Lung (tissue), 12 donors: ENCODE results near the gene RALBP1. TPM values are rescaled to one million over a fixed set of nuclear protein-coding genes. Genes with fewer than 3 reads are reported as not detected.

ENCODE experiments used
- ATAC-seq: fragments of 200-7000 bp; cut with Tn5 transposase; one replicate; pipeline ENCODE4 v1.9.1; 2020; ENCODE audit warnings: moderate number of reproducible peaks; ENCODE audit not compliant: insufficient read depth, low FRiP score
- DNase-seq, 3 donors: peaks; one replicate each; pipeline ENCODE4 v3.0.0-alpha.2; 2013 to 2017
- H3K27ac ChIP-seq, 2 donors: one replicate each; pipeline ENCODE4 v1.5.1; 2013; ENCODE audit warnings: mild to moderate bottlenecking in 2 of 2, moderate library complexity in 2 of 2, control low read depth in 1 of 2, inconsistent platforms in 1 of 2, low read depth in 1 of 2, low read length in 1 of 2
- H3K27me3 ChIP-seq, 3 donors: one replicate each; pipeline ENCODE4 v1.5.1; 2013; ENCODE audit warnings: low read length in 2 of 3; ENCODE audit not compliant: control insufficient read depth in 3 of 3, insufficient read depth in 3 of 3
- H3K36me3 ChIP-seq, 4 donors: one replicate each; pipeline ENCODE4 v1.5.1; 2013; ENCODE audit warnings: low read length in 4 of 4, mild to moderate bottlenecking in 1 of 4, moderate library complexity in 1 of 4; ENCODE audit not compliant: control insufficient read depth in 4 of 4, insufficient read depth in 4 of 4
- H3K4me1 ChIP-seq, 5 donors: one replicate each; pipeline ENCODE4 v1.5.1; 2013; ENCODE audit warnings: low read length in 5 of 5, mild to moderate bottlenecking in 2 of 5, moderate library complexity in 1 of 5; ENCODE audit not compliant: control insufficient read depth in 5 of 5, insufficient read depth in 5 of 5
- H3K4me3 ChIP-seq: one replicate; pipeline ENCODE4 v1.5.1; 2013; ENCODE audit warnings: mild to moderate bottlenecking, control low read depth, moderate library complexity
- H3K9ac ChIP-seq, 2 donors: one replicate each; pipeline ENCODE4 v1.5.1; 2013; ENCODE audit warnings: low read length in 2 of 2, control low read depth in 1 of 2; ENCODE audit not compliant: insufficient read depth in 1 of 2
- H3K9me3 ChIP-seq, 4 donors: one replicate each; pipeline ENCODE4 v1.5.1; 2013; ENCODE audit warnings: low read length in 3 of 4, mild to moderate bottlenecking in 1 of 4, moderate library complexity in 1 of 4; ENCODE audit not compliant: control insufficient read depth in 4 of 4, insufficient read depth in 3 of 4
- WGBS, 2 donors: extraction: QIAGEN DNeasy Blood & Tissue Kit; methylation state at CpG; one replicate each; pipeline ENCODE4 v1.1.7; 2013; 5-methylcytosine and 5-hydroxymethylcytosine counted together
- polyA plus RNA-seq, 2 donors: library from polyadenylated mRNA; stranded (reverse); fragments of 200-250 nt; gene quantifications; one replicate each; pipeline ENCODE4 v1.2.1, GENCODE V29; 2013
- total RNA-seq, 2 donors: library from RNA; depleted of rRNA in 1 of 2; stranded (reverse); fragments of >200 nt in 1 of 2; gene quantifications; one replicate each; pipeline ENCODE4 v1.2.1, GENCODE V29; 2014 to 2021
- TF ChIP-seq, protein P1 (sequence below): IDR thresholded peaks from 2 replicates; pipeline ENCODE4 v1.5.1; 2012; ENCODE audit warnings: mild to moderate bottlenecking; ENCODE audit errors: control extremely low read depth, extremely low read depth
- donor health status: control.
- donor health status: control.
- donor health status: Bipolar disorder and iron deficiency.
- donor health status: healthy.
- donor health status: DM: yes; HTN: yes; CAD: no.

Gene RALBP1
- total and polyA plus RNA-seq, 4 donors = 19.8 to 58.2 (median 33.5) TPM

DNA sequence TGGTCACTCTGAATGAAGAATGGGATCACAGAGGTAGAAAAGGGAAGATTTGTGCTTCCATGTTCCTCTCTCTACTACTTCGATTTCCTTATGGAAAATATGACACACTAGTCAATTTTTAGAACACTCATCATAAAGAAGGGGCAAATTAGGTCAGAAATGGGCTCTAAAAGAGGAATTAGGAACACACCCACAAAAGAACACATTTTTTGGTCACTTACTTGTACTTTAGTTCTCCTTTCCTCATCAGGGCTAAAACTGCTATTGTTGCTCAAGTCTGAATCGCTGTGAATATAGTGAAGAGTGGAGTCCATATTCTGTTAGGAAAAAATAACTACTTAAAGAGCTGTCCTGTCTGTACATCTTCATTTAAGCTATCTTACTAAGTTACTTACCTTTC, 86.4 kb downstream of the RALBP1 start:
- no peak for ATAC-seq
- peaks cover 22 to 45% (median 38%) of the 10 kb centered on the region in 4 donors for H3K36me3 ChIP-seq

GRCh38 chr18:9562584-9562983, 87.3 kb downstream of the RALBP1 start:
- H3K4me3 ChIP-seq = no peak overlapping the region
- H3K9ac ChIP-seq = no peak overlapping the region
- peaks cover 0 to 5% (median 0%) of the 10 kb centered on the region in 5 donors for H3K4me1 ChIP-seq
- WGBS, 2 donors = 88 to 91% methylated on average over 4 of the region's 4 CpGs
- no peaks in the 10 kb centered on the region for H3K27me3 ChIP-seq
- ATAC-seq (no peak), DNase-seq (no peak)
- H3K36me3 ChIP-seq = peaks cover 25 to 42% (median 34%) of the 10 kb centered on the region in 4 donors
- no peaks in the 10 kb centered on the region for H3K9me3 ChIP-seq
- TF ChIP-seq, protein P1, sequence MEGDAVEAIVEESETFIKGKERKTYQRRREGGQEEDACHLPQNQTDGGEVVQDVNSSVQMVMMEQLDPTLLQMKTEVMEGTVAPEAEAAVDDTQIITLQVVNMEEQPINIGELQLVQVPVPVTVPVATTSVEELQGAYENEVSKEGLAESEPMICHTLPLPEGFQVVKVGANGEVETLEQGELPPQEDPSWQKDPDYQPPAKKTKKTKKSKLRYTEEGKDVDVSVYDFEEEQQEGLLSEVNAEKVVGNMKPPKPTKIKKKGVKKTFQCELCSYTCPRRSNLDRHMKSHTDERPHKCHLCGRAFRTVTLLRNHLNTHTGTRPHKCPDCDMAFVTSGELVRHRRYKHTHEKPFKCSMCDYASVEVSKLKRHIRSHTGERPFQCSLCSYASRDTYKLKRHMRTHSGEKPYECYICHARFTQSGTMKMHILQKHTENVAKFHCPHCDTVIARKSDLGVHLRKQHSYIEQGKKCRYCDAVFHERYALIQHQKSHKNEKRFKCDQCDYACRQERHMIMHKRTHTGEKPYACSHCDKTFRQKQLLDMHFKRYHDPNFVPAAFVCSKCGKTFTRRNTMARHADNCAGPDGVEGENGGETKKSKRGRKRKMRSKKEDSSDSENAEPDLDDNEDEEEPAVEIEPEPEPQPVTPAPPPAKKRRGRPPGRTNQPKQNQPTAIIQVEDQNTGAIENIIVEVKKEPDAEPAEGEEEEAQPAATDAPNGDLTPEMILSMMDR = no peak
- no peak overlapping the region for H3K27ac ChIP-seq

More for the DNA sequence above, 86.4 kb downstream of the RALBP1 start:
- Histone ChIP-seq H3K4me1 (peaks cover 0 to 5% (median 0%) of the 10 kb centered on the region in 5 donors), H3K4me3 (no peak overlapping the region), H3K9ac (no peak overlapping the region), H3K27me3 (no peaks in the 10 kb centered on the region), H3K27ac (no peak overlapping the region), H3K9me3 (no peaks in the 10 kb centered on the region)
- 73 to 79% methylated on average over 2 of the region's 2 CpGs for WGBS, 2 donors
- TF ChIP-seq, protein P1 = no peak
- no peak for DNase-seq

GRCh38 chr18:9563331-9563730, 88.0 kb downstream of the RALBP1 start:
- no peak overlapping the region for H3K9ac ChIP-seq
- peaks cover 20 to 46% (median 34%) of the 10 kb centered on the region in 4 donors for H3K36me3 ChIP-seq
- ATAC-seq (no peak), DNase-seq (no peak)
- WGBS, 2 donors = 64 to 82% methylated on average over 4 of the region's 4 CpGs
- TF ChIP-seq, protein P1 = no peak
- no peaks in the 10 kb centered on the region for H3K9me3 ChIP-seq
- peaks cover 0 to 5% (median 0%) of the 10 kb centered on the region in 5 donors for H3K4me1 ChIP-seq
- H3K27me3 ChIP-seq = no peaks in the 10 kb centered on the region
- H3K27ac ChIP-seq = no peak overlapping the region
- H3K4me3 ChIP-seq = no peak overlapping the region

DNA sequence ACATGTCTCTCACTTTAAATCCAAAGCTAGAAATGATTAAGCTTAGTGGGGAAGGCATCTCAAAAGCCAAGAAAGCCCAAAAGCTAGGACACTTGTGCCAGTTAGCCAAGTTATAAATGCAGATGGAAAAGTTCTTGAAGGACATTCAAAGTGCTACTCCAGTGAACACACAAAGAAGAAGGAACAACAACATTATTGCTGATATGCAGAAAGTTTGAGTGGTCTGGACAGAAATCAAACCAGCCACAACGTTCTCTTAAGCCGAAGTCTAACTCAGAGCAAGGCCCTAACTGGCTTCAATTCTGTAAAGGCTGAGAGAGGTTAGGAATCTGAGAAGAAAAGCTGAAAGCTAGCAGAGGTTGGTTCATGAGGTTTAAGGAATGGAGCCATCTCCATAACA, 90.1 kb downstream of the RALBP1 start:
- ATAC-seq = no peak
- H3K36me3 ChIP-seq = peaks cover 18 to 41% (median 32%) of the 10 kb centered on the region in 4 donors

More for the DNA sequence above, 90.1 kb downstream of the RALBP1 start:
- Histone ChIP-seq H3K9ac (no peak overlapping the region), H3K27ac (no peak overlapping the region), H3K27me3 (no peaks in the 10 kb centered on the region), H3K9me3 (no peaks in the 10 kb centered on the region), H3K4me3 (no peak overlapping the region), H3K4me1 (peaks cover 0 to 5% (median 0%) of the 10 kb centered on the region in 5 donors)
- WGBS, 2 donors = 67 to 93% methylated on average over 2 of the region's 2 CpGs
- TF ChIP-seq, protein P1 = no peak
- DNase-seq = no peak
